GDM1 (cell line): ENCODE data around the gene EI24.

ENCODE experiments used
- DNase-seq: peaks from one replicate; lab custom pipeline; 2025; lab: John Stamatoyannopoulos, UW

EI24 gene

GRCh38 chr11:125579811-125580210 is 10.5 kb downstream of the EI24 start:
- no peak for DNase-seq

DNA sequence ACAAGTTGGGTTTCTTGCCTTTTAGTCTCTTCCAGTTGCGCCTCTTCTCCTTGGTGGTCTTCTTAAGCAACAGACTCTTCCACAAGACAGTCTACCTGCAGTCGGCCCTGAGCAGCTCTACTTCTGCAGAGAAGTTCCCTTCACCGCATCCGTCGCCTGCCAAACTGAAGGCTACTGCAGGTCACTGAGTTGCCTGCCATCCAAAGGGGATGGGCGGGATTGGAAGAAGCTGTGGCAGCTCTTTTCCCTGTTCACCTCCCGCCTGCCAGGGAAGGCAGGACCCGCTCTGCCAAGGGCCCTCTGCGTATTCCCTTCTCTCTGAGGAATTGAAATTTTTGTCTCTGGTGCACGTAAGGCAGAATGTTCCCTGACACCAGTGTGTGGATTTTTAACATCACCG is 14.2 kb downstream of the EI24 start:
- no peak for DNase-seq

DNA sequence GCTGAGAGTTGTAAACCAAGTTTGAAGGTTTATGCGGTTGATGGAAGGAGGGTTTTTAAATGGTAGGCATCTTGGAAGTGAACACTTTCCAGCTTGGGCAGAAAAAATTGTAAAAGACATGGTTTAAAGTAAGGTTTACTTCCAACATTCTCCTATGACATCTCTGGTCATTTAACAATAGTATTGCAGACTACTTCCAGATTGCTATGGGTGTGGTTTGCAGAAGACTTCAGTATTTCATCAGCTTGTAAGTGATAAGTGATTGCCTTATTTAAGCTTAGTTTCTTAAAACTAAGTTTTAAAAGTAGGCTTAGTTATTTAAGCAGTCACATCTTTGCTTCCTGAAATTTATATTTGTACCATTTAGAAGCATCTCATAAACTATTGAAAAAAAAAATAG is 16.2 kb downstream of the EI24 start:
- no peak for DNase-seq

DNA sequence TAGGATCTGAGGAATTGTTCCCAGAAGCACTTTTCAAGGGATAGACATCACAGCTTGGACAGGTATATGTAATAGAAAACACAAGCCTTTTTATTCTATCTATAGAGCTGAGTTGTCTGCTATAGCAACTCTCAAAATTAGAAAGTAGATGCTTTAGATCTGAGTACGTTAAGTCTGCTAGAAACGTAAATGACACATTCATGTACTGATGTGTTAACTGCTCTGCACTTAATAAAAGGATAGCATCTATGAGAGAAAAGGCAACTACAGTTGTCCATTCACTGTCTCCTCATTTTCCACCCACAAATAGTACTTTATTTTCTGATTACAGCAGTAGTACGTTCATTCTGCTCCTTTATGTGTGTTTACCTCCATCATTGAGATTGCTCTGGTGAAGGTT is 17.3 kb downstream of the EI24 start:
- no peak for DNase-seq

GRCh38 chr11:125587480-125587879 is 18.2 kb downstream of the EI24 start:
- no peak for DNase-seq

DNA sequence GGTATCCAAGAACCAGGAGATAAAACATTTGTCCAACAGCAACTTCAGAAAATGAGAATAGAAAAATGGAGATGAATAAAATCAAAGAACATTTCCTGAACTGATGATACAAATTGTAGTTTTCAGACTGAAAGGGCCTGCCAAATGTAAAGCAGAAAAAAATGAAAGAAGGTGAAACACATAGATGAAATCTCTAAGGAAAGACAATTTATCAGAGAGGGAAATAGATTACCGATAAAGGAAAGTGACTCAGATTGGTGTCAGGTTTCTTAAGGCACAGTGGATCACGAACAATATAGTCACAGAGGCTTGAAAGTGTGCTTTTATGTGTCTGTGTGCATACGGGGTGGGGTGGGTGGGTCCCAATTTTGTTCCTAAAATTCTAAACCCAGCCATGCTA is 19.2 kb downstream of the EI24 start:
- no peak for DNase-seq

- no peak for DNase-seq
These were observed 22.5 kb downstream of the EI24 start for GRCh38 chr11:125591649-125592304.

DNA sequence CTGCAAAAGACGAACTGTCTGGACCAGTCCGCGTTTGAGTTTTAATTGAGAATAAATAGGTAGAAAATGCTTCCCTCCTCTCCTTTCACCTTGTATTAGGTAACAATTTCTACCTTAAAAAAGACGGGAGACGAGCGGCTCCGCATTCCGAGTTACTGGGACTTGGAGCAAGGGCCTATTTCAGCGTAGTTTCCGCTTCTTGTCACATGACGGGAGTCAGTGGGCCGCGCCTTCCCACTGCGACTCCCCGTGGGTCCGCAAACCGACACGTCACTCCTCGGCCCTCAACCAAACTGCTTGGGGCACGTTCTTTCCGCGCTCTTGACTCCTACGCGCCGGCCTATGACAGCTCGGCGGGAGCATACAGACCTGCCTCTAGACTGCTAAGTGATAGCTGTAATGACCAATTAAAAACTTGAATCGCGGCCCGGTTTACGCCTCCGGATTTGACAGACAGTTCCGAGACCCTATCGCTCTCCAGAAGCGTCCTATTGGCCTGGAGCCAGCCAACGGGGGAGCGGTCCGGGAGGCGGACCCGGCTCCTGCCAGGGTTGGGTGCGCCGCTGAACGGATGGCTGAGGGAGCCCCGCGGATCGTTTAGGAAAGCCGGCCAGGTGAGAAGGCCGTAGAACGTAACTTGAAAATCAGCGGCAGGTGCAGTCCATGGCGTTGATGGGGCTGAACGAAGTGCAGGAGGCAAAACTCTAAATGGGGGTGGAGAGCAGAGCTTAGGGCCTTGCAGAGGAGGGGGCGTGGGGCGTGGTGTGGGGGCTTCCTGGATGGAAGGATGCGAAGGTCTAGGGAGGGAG is 23.2 kb downstream of the EI24 start, which contains the start of gene STT3A:
STT3A (plus strand) TSS at position 548 of the 809 bp plus-strand sequence. CDS start 3,064 bp downstream, outside the sequence.
- peak; percentile 99 for DNase-seq

- no peak for DNase-seq
These were observed 24.0 kb downstream of the EI24 start for GRCh38 chr11:125593114-125593820.

DNA sequence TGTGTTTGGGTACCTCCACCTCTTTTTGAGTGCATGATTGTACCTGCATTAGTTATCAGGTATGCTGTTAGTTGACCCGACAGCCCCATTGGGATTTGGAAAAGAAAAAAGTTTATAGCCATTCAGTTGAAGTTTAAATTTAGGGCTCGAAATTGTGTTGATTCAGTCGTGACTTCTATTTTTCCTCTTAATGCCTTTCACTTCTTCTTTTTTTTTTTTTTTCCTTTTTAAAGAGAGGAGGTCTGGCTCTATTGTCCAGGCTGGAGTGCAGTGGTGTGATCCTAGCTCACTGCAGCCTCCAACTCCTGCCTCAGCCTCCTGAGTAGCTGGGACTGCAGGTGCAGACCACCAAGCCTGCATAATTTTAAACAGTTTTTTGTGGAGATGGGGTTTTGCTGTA is 25.7 kb downstream of the EI24 start:
- no peak for DNase-seq

GRCh38 chr11:125600663-125601062 is 31.4 kb downstream of the EI24 start:
- no peak for DNase-seq

DNA sequence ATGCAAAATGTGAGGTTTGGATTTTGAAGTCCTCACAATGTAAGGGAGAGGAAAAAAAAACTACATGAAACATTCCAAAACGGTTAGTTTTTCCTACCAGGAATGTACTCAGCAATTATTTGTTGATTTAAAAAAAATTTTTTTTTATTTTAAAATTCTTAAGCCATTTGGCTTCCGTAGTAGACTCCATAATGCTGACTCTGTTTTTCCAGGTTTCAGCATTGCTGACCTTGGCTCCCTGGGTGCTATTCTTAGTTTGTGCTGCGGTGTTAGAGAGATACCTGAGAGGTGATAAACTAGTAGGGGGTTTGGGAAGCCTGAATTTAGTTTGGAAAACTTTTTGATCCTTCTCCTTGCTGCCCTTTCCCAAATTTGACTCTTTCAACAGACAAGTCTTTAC is 33.9 kb downstream of the EI24 start:
- no peak for DNase-seq

DNA sequence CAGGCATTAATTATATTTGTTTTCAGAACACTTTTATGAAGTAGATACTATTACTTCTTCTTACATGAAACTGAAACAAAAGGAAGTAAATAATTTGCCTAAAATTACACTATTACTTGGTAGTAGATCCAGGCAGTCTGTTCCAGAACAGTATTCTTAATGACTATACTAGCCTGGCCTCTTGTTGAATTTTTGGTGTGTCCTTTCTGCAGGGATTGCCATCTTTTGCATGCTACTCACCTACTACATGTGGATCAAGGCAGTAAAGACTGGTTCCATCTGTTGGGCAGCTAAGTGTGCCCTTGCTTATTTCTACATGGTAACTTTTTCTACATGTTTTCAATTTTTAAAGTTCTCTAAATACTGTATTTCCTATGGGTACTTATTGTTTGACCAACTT is 36.1 kb downstream of the EI24 start:
- DNase-seq = no peak

DNA sequence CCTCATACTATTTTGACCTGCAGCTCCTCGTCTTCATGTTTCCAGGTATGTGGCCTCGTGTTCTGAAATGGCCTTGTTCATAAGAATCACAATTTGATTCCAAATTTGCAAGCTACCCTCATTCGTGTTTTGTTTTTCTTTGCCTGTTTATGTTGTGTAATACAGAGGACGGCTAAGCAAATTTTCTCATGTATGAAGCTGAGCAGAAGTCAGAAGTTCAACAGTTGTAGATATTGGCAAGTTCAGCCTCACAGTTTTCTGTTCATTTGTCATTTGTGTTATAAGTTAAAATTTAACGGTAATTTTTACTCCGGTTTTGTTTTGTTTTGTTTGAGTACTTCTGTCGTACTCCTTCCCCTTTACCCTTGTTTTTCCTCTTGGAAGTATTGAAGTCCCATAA is 40.3 kb downstream of the EI24 start:
- no peak for DNase-seq

DNA sequence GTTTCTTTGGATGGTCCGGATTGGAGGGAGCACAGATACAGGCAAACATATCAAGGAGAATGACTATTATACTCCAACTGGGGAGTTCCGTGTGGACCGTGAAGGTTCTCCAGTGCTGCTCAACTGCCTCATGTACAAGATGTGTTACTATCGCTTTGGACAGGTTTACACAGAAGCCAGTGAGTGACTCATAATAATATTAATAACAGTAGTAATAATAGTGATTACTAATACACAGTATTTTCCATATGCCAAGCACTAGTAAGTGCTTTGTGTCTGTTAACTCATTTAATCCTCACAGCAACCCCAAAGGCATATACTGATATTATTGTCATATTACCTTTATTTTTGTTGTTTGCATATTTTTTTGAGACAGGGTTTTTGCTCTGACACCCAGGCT is 49.1 kb downstream of the EI24 start:
- no peak for DNase-seq

DNA sequence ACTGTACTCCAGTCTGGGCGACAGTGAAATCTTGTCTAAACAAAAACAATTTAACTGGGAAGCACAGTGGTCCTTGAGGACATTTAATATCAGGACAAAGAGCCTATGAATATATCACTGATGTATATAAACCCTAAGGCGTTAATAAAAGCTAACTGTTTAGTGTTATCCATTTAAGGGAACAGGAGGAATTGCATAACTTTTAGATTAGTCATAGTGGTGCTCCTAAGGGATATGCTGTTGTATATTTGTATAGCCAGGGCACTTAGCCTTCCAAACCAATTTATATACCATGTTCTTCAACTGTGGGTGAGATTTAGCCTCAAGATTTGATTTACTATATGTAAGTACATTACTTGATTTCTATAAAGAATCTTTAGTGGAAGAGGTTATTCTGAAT is 52.7 kb downstream of the EI24 start:
- no peak for DNase-seq

DNA sequence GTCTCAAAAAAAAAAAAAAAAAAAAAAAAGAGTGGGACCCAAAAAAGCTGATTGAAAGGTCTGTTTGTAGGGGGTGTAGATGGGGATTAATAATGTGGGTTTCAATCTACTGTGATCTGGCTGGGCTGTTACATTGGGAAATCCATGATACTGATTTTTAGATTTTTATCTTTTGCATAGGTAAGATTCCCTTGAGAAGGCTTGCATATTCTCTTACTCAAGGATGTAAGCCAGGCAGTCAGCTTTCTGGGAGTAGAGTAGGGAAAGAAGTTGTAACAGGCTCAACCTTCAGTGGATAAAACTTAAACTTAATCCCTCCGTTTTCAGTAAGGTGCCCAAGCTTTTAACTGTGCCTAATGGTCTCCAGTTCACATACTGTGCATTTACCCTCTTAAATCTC is 53.8 kb downstream of the EI24 start:
- no peak for DNase-seq

GRCh38 chr11:125624756-125625213 is 55.5 kb downstream of the EI24 start, which contains the start of gene CHEK1:
TSS of gene CHEK1 (plus strand) at chr11:125625163. CDS start at chr11:125626769, 1,606 bp downstream.
- no peak for DNase-seq

DNA sequence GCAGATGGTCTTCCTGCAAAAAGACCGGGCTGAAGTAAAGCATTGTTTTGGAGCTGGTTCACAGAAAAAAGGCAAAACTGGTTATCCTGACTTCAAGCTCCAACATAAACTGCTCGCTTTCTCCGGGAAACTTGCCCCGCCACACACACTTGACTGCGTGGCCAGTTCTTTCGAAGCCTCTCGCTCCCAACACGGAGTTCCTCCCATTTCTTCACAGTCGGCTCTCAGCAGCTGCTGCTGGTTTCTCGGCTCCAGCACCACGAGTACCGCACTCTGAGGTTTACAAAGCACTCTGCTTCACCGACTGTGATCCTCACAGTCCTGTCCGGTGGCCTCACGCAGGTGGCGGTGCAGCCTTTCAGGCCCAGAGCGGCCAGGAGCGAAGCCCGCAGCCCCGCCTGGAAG is 56.0 kb downstream of the EI24 start:
- DNase-seq = no peak

- DNase-seq = peak; percentile 80
These were observed 56.5 kb downstream of the EI24 start for GRCh38 chr11:125625630-125626287.

- no peak for DNase-seq
These were observed 57.1 kb downstream of the EI24 start for GRCh38 chr11:125626288-125626950.
